Activated naive CD4-positive, alpha-beta T cell treated with anti-CD3 and anti-CD28 coated beads, Interleukin-2, amount 50 U/mL, for 16 hours (primary cell): ENCODE measurements around the gene PPP6R3.

Experiments used
- DNase-seq: peaks from one replicate; pipeline ENCODE4 v3.0.0-alpha.2; 2020

Gene PPP6R3

DNA sequence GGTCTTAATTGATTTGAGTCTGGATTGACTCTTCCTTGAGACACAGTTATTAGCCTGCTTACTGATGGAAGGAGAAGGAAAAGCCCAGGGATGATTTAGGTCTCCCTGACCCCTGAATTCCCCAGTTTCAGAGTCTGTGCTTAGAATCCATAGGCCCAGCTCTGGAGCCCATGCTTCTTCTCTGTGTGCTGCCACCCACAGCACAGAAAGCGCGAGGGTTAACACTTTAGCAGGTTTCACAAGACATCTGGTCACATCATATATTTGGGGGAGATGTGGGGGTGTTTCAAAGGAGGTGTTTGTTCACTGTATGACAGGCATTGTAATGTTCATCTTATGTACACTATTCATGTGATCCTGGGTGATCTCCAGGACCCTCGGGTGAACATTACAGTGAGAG is 107.0 kb downstream of the PPP6R3 start:
- DNase-seq = no peak

DNA sequence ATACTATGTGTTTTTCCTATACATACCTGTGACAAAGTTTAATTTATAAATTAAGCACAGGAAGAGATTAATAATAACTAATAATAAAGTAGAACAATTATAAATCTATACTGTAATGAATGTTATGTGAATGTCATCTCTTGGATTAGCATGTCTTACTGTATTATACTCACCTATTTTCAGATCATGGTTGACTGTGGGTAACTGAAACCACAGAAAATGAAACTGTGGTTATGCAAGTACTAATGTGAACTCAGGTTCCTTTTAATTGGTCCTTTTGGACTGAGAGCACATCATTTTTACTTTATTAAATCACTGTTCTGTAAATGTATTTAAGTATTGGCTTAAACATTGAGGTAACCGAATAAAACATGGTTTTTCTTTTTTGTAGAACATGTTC is 108.8 kb downstream of the PPP6R3 start:
- DNase-seq = no peak

DNA sequence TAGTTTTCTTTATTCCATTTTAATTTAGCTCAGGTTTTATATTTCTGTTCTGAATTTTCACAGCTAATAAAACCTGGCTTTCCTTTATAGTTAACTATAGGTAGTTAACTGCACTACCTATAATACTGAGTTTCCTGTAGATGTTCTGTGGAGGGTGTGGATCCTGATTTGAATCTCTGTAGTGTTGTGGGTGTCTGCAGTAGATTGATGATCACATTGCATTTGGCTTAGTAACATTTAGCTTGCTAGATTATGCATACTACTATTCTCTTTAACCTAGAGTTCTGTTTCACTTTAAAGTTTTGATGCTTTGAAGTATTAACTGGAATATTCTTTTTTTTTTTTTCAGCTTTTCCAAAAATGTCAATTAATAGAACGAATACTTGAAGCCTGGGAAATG is 110.1 kb downstream of the PPP6R3 start:
- no peak for DNase-seq

DNA sequence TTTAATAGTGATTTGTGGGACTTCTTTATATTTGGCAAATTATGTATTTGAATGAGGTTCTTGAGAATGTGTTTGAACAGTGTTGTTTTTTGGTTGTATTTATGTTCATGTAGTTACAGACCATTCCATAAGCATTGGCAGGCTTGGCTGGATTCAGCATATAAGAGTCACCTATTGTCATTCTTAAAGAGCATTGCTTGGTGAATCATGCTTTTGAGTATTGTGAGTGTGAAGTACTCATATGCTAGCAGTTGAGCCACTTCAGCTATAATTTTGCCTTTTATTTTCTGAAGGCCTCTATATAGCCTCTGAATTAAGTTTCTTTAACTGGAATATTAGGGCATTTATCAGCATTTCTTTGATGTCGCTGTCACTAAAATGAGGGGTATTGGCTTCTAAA is 113.8 kb downstream of the PPP6R3 start:
- DNase-seq = no peak

DNA sequence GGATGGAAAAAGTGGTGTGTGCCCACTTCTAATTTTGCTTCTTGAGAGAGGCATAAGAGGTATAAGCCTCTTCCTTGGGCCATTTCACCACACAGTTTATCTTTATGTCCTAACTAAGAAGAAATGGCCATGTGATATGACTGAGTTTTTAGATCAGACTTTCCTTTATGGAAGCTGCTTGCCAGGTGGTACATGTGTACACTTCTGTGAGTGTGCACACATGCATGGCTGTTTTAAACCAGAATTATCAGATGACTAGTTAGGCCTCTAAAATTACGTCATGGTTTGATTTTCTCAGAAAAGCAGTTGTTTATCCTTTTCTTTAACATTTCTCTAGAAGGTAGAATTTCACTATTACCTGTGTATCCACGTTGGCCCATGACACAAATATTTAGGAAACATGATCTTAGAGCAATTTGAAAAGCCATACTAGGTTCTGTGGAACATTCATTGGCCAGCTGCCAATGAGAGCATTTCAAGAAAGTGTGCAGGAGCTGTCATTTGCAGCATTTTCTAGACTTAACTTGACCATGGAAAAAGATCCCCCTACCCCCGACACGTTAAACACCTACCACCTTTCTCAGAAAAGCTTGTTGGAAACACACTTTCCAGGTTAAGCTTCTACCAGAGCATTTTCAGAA is 114.6 kb downstream of the PPP6R3 start:
- no peak for DNase-seq

DNA sequence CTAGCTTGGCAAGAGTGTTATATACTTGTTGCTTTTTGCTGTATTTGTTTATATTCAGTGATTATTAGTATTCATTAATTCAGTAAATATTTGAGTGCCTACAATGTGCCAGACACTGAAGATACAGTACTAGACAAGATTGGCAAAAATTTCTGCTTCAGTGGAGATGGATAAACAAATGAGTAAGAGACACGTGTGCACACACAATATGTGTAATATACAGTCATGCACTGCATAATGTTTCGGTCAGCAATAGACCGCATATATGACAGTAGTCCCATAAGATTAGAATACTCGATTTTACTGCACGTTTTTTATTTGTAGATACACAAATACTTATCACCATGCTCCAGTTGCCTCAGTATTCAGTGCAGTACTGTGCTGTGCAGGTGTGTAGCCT is 118.9 kb downstream of the PPP6R3 start:
- no peak for DNase-seq

DNA sequence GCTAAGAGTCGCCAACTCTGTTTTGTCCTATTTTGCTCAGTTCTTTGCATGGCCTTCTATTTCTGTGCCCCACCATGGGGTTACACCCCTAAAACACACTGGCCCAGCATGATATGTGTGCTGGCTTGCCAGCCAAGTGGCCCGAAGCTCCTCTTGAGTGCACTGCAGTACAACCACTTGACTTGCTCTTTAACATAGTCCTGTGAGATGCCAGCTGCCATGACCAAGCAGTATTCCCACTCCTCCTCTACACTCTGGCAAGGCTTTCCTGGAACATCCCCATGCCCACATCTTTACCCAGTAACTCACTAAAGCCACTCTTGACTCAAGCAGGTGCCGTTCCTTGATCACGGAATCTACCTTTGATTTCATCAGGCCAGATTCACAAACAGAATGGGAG is 120.9 kb downstream of the PPP6R3 start:
- no peak for DNase-seq

DNA sequence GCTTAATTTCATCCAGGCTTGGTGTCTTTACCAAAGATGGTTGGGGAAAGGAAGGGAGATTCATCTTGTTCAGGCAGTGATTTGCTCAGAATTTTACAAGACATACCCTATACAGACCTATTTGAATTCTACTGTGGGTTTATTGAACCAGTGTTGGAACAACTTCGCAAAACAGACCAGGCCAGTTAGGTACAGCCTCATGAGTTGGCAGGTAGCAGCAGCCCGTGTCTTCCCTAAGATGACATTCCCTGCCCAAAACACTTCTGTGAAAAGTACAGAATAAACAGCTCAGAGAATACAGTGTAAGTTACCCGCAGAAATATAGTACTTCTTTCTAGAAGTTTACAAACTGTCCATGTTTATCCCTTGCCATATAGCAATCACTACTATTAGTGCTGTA is 121.3 kb downstream of the PPP6R3 start:
- DNase-seq = no peak

DNA sequence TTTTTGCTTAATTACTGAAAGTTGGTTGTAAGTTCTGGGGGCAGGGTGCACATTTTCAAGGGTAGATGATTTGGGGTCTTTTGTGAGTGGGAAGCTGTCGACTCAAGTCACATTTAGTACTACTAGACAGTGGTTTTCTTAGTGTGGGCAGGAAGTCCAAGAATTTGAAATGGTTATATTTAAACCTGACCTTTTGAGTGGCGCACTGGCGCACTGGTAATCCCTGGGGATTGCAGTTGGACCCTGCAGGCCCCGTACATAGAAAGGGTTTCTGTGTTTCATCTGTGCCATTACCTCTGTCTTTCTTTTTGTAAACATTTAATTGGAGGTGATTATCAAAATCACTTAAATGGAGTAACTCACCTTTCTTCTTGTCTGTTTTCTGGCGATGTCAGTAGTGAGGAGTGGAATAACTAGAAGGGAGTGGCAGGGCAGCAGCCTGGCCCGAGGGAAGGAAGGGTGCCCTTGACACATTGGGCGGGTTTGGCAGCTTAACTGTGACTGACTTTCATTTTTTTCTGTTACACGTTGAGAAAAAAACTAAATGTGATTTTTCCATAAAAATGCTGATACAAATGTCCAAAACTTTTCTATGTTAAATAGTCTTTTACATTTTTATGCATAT is 122.0 kb downstream of the PPP6R3 start:
- DNase-seq = no peak

DNA sequence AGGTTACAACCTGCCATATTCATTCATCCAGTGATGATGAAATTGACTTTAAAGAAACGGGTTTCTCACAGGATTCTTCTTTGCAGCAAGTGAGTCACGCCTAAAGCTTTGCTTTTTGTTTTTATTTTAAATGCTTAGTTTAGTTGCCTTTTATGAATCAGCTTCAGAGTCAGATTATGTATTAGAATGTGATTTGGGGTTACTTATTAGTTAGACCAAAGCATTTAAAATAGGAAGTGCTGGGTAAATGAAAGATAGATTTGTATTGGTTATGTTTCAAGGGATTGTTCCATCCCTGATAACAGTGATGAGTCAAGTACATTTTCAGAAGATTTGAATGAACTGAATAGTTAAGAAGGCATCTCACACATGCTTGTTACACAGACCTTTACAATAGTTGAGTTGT is 122.5 kb downstream of the PPP6R3 start:
- no peak for DNase-seq

DNA sequence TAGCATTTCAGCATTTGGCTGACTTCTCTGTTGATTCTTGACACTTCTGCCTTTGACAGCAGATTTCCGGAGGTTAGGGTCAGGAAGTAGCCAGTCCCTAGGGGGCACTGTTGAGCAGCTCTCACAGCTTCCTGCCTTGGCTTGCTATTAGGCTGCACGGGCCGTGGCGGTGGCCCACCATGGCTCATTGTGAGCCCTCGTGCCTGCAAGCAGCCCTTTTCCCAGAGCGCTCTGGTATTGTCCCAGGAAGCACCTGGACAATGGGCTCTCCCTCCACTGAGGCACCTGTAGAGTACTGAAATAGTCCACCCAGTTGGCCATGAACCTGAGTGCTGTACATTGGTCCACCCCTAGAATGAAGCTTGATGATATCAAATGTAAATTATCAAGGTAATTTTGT is 123.5 kb downstream of the PPP6R3 start:
- peak; percentile 58 for DNase-seq

DNA sequence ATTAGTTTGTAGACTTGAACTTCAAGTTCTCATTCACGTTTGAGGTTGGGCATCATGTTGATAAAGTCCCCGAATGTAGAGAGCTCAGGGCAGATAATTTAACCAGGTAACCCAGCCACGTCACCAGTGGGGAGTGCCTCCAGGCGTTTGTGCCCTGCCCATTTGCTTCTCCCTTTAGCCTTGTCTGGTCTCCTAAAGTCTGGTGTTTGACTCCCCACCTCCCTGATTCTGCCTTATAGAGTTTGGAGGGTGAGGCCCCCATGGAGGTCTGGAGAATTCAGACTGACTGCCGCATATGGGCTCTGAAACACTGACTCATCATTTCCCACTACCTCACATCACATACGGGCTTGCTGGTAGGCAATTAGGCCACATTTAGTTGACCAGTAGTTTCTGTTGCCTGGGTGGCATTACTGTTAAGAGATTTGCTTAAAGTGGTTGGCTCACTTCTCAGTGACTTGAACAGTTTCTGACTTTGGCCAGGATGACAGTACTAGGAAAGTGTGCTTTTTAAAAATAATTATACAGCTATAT is 124.5 kb downstream of the PPP6R3 start:
- DNase-seq = no peak

DNA sequence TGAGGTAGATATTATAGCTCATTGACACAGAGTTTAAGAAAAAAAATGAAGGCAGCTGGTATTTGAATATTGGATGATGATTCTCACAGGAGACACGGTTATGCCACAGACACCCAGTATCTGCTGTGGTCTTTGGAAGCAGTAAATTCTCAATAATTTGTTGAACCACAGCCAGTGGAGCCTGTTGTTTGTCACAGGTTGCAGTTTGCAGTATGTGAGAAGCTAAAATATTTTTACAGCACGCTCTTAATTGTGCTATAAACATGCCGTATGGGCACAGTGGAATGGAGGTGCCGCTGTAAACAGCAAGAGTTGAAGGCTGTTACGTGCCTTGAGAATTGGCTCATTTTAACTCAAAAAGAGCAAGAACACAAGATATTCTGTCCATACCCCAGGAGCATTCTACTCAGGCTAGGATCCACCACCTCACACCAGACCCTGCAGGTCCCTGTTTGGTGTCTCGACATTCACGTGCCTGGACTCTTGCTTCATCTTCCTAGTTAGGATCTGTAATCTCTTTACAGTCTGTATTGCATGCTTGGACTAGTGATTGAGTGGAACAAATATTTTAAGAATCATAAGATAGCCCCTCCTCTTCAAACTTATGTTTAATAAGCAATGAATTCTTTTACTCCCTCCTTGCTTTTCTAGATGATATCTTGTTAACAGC is 129.1 kb downstream of the PPP6R3 start:
- DNase-seq = no peak

DNA sequence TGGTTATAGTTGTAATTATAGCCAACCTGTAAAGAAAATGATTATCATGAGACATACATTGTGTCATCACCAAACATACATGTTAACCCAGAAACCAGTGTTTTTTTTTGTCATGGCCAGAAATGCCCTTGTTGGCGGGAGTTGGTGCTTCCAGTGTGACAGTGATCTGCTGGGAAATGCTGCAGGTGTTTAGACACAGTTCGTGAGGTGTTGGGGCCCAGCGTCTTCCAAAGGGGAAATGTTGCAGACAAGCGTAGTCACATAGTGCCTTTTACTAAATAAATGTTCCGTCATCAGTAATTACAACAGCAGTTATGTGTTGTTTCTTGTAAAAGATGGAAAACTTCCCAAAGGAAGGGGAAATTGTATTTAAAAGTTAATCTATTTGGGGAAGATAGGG is 131.2 kb downstream of the PPP6R3 start:
- DNase-seq = no peak

DNA sequence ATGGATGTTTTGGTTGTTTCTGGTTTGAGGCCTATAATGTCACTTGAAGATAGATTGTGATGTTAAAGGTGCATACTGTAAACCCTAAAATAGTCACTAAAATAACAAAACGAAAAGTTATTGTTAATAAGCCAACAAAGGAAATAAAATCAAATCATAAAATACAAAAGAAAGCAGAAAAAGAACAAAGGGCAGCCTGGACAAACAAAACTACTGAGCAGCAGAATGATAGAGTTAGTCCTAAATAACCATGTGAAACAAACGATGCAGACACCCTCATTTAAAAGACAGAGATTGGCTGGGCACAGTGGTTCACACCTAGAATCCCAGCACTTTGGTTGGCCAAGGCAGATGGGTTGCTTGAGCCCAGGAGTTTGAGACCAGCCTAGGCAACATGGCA is 132.9 kb downstream of the PPP6R3 start:
- DNase-seq = no peak

DNA sequence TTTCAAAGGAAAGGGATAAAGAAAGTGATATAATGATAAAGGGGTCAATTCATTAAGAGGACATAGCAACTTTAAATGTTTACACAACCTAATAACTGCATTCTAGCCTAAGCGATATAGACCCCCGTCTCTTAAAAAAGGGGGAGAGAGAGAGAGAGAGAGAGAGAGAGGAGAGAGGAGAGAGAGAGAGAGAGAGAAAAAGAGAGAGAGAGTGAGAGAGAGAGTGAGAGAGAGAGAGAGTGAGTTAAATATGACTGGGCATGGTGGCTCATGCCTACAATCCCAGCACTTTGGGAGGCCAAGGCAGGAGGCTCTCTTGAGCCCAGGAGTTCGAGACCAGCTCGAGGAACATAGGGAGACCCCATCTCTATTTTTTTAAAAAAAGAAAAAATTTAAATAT is 133.6 kb downstream of the PPP6R3 start:
- no peak for DNase-seq

DNA sequence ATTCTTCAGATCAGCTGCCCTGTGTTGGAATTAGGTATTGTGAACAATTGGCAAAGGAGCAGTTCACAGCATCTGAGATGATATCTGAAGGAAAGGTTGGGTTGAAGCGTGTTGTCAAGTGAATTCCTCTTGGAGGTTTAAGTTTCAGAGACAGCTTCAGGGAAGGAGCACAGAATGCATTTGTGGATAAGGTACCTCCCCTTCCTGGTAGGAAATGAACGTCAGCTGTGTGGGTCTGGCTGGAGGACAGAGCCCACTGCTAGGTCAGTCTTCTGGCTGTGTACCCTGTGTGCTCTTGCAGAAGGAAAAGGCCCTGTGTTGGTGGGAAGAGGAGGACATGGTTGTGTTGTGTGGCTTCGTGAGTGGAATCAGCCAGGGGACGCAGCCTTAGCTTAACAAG is 135.7 kb downstream of the PPP6R3 start:
- DNase-seq = no peak

DNA sequence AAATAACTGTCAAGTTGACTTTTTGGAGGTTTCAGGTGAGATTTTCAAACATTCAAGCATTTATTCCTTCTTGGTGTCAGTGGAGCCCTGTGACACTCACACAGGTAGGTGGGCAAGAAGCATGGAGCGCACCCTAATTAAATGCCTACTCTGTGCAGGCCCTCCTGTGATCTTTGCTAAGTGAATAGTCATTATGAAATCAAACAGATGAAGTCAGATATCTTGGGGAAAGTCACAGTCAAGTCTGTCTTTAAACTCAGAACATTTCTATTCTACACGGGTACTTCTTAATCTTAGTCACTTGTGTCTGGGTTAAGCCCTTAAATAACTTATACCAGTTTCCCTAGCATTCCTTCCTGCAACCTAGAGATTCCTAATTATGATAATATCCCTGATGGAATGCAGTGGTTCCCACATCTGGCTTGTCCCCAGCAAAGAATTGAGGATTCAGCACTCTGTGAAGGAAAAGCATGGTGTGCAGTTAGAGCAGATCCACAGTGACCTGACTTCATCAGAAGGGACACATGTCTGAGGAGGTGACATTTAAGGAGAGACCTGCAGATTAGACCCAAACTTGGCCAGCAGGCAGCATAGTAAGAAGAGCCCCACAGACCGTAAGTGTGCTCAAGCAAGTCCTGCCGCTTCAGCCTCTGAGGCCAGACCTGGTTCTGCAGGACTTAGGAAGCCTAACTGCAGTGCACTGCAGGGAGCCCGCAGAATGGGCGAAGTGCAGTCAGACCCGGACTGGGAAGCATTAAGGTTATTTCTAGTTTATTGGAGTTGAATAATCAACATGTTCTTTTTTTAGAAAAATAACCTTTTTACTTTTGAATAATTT is 138.5 kb downstream of the PPP6R3 start:
- DNase-seq = no peak

DNA sequence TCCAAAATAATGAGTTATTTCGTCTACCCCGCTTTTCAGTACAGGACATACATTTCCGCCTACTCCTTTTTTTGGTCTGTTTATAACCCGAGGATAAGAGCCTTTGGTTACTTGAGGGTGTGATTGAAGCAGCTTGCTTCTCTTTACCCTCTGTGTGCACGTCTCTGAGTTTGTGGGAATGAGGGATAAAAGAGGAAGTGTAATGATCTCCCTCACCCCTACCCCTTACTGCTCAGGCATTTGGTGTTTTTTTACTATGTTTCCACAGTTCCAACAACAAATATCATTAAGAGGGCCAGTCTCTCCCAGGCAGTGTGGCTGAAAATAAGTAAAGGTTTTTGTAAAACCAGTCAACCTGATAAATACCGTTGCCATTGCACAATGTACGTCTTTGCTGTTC is 140.6 kb downstream of the PPP6R3 start:
- DNase-seq = no peak

DNA sequence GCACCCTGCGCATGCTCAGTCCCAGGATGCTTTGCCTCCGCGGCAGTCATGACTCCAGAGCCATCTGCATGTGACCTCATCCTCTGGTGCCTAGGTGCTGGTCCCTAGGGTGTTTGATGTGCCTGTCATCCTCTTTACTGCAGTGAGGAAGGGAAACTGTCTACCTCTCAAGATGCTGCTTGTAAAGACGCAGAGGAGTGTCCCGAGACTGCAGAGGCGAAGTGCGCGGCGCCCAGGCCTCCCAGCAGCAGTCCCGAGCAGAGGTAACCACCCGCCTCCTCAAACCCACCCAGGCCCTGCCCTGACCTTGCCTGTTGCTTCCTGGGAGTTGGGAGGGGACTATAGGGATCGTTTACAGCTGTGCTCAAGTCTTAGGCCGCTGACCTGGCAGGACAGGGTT is 149.2 kb downstream of the PPP6R3 start:
- DNase-seq = no peak

DNA sequence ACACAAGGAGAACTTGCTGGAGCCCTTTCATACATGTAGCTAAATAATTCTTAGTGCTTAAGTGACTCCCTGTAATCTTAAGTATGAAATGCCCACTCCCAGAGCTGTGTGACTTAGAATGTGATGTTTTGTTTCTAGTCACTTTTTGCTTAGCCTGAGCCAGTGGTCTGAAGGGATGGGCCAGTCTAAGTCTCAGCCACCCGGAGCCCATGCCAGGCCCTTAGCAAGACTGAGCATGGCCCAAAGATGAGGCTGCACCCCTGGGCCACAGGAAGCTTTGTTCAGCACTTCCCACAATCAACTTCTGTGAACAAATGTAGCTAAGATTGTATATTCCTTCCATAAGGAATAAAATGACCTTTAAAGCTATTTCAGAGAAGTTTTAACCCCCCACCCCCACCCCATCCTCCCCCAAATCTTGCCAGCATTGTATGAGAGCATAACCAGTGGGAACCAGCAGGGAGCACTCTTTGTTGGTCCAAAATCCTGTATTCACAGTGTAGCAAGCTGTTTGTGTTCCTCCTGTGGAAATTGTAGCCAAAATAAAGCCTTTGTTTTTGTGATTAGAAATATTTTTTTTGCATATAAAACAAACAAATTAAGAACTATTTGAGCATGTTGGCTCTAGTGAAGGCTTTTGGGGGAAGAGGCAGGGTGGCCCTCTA is 150.0 kb downstream of the PPP6R3 start:
- DNase-seq = no peak

DNA sequence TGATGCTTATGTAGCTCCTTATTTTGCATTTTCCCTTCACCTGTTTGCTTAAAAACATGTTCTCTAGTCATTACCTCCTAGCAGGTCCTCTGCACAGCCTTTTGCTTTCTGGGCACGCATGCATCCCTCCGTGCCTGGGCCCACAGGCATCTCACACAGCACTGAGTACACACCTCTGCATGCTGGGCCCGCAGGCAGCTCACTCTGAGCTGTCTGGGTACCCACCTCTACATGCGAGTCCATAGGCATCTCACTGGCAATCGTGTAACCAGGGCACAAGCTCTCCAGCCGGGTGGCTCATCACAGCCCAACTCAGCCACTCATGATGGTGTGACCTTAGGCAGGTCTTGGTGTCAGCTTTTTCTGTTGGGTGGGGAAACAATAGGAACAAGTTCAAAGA is 155.1 kb downstream of the PPP6R3 start:
- DNase-seq = no peak
